ENCODE data around the gene UNK.

GRCh38 chr17:75854101-75854748 lies 69.6 kb downstream of the UNK start:
- TF ChIP-seq CTCF (IDR thresholded peaks at IDR 0.05): no peak
- TF ChIP-seq POLR2AphosphoS5 (IDR thresholded peaks at IDR 0.05): peak; percentile 72 to 90
- TF ChIP-seq POLR2A (IDR thresholded peaks at IDR 0.05; ENCODE audit: low read depth): no peak

Data from esophagus muscularis mucosa (tissue), 3 donors.